ENCODE measurements around the gene NUDT16L1.

NUDT16L1 gene

GRCh38 chr16:4687416-4687815 lies 5.9 kb upstream of the NUDT16L1 start:
- H3K4me3 ChIP-seq (ENCODE audit: control insufficient read depth in 1 of 7, extremely low read depth in 1 of 7, insufficient read depth in 4 of 7, low read depth in 2 of 7, low read length in 6 of 7): no peak overlapping the region
- H3K27me3 ChIP-seq (replicated peaks in 2 of 5; ENCODE audit: control insufficient read depth in 4 of 5, insufficient read depth in 5 of 5, low read length in 4 of 5): no peaks in the 10 kb centered on the region
- DNase-seq: no peak
- CTCF ChIA-PET: interaction anchor here (1.8 kb wide), 1 partner anchor 8 kb away, joined by 5 read pairs; no protein-coding TSS in a partner anchor
- POLR2A ChIA-PET: no interaction called here
- 100% methylated on average over 5 of the region's 8 CpGs for WGBS (ENCODE audit: insufficient coverage)
- H3K36me3 ChIP-seq (ENCODE audit: control insufficient read depth in 4 of 4, insufficient read depth in 4 of 4, low read length in 3 of 4): peaks cover 5 to 76% (median 52%) of the 10 kb centered on the region in 4 experiments
- no peaks in the 10 kb centered on the region for H3K9me3 ChIP-seq (ENCODE audit: control extremely low read depth in 1 of 5, control insufficient read depth in 4 of 5, insufficient read depth in 2 of 5, low read depth in 1 of 5, low read length in 4 of 5)
- peaks cover 0 to 11% (median 5%) of the 10 kb centered on the region in 4 experiments for H3K4me1 ChIP-seq (ENCODE audit: control extremely low read depth in 1 of 4, control insufficient read depth in 4 of 4, insufficient read depth in 4 of 4, low read length in 3 of 4)
- no peak overlapping the region for H3K27ac ChIP-seq (ENCODE audit: insufficient read depth in 1 of 2, low read depth in 1 of 2, low read length in 2 of 2, poor library complexity in 1 of 2, severe bottlenecking in 2 of 2)

DNA sequence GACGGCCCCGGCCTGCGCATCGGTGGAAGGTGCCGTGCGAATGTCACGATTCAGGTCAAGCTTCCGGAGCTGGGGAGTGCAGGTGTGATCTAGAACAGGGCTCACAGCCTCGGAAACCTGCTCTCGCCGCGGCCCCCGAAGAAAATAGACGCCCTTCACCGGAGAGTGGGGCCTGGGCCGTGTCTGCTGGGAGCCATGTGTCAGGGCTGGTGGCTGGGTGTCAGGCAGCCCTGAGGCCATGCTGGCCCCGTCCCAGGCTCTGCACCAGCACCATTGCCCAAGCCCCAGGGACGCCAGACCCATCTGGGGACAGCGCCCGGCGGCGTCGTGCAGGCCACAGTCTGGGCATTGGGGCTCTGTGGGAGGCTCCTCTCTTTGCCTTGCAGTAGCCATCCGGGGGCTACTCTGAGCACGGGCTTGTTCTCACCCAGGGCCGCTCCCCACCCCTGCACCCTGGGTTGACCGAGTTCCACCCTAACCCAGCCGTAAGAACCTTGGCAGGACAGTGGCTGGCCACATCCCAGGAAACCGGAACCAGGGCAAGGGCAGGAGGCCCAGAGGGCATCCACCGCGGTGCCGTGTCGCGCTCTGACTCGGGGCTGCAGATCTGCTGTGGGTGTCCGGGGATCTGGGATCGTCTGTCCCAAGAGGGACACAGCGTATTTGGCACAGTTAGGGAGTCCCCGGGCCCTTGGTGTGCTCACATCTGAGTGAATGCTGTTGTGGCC lies 5.3 kb upstream of the NUDT16L1 start:
- peaks cover 5 to 69% (median 47%) of the 10 kb centered on the region in 4 experiments for H3K36me3 ChIP-seq (ENCODE audit: control insufficient read depth in 4 of 4, insufficient read depth in 4 of 4, low read length in 3 of 4)
- ChIA-PET CTCF (no interaction called here), POLR2A (no interaction called here)
- no peak overlapping the region for H3K4me3 ChIP-seq (ENCODE audit: control insufficient read depth in 1 of 7, extremely low read depth in 1 of 7, insufficient read depth in 4 of 7, low read depth in 2 of 7, low read length in 6 of 7)
- WGBS (ENCODE audit: insufficient coverage): 97% methylated on average over 32 of the region's 39 CpGs
- no peak for DNase-seq
- H3K4me1 ChIP-seq (ENCODE audit: control extremely low read depth in 1 of 4, control insufficient read depth in 4 of 4, insufficient read depth in 4 of 4, low read length in 3 of 4): peaks cover 0 to 18% (median 10%) of the 10 kb centered on the region in 4 experiments
- no peaks in the 10 kb centered on the region for H3K27me3 ChIP-seq (replicated peaks in 2 of 5; ENCODE audit: control insufficient read depth in 4 of 5, insufficient read depth in 5 of 5, low read length in 4 of 5)
- no peaks in the 10 kb centered on the region for H3K9me3 ChIP-seq (ENCODE audit: control extremely low read depth in 1 of 5, control insufficient read depth in 4 of 5, insufficient read depth in 2 of 5, low read depth in 1 of 5, low read length in 4 of 5)
- H3K27ac ChIP-seq (ENCODE audit: insufficient read depth in 1 of 2, low read depth in 1 of 2, low read length in 2 of 2, poor library complexity in 1 of 2, severe bottlenecking in 2 of 2): no peak overlapping the region

DNA sequence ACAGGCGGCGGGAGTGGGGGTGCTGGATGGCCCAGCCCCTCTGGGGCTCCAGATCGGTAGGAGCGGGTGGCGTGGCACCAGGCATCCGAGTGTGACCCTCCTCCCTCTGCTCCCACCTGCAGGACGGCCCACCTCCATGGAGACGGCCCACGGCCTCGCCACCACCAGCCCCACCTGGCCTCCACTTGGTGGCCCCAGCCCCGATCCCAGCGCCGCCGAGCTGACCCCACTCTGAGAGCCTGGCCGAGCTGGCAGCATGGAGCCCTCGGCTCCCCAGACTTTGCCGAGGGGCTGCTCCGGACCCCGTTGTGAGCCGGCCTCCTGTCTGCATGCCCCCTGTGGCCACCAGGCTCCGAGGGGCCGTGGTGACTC lies 4.7 kb upstream of the NUDT16L1 start:
- no peaks in the 10 kb centered on the region for H3K9me3 ChIP-seq (ENCODE audit: control extremely low read depth in 1 of 5, control insufficient read depth in 4 of 5, insufficient read depth in 2 of 5, low read depth in 1 of 5, low read length in 4 of 5)
- H3K4me3 ChIP-seq (ENCODE audit: control insufficient read depth in 1 of 7, extremely low read depth in 1 of 7, insufficient read depth in 4 of 7, low read depth in 2 of 7, low read length in 6 of 7): no peak overlapping the region
- POLR2A ChIA-PET: no interaction called here
- H3K27ac ChIP-seq (ENCODE audit: insufficient read depth in 1 of 2, low read depth in 1 of 2, low read length in 2 of 2, poor library complexity in 1 of 2, severe bottlenecking in 2 of 2): no peak overlapping the region
- peaks cover 5 to 63% (median 44%) of the 10 kb centered on the region in 4 experiments for H3K36me3 ChIP-seq (ENCODE audit: control insufficient read depth in 4 of 4, insufficient read depth in 4 of 4, low read length in 3 of 4)
- CTCF ChIA-PET: no interaction called here
- peaks cover 0 to 19% (median 12%) of the 10 kb centered on the region in 4 experiments for H3K4me1 ChIP-seq (ENCODE audit: control extremely low read depth in 1 of 4, control insufficient read depth in 4 of 4, insufficient read depth in 4 of 4, low read length in 3 of 4)
- no peak for DNase-seq
- WGBS (ENCODE audit: insufficient coverage): 99% methylated on average over 10 of the region's 22 CpGs
- H3K27me3 ChIP-seq (replicated peaks in 2 of 5; ENCODE audit: control insufficient read depth in 4 of 5, insufficient read depth in 5 of 5, low read length in 4 of 5): no peaks in the 10 kb centered on the region

GRCh38 chr16:4689091-4689671 lies 4.2 kb upstream of the NUDT16L1 start:
- POLR2A ChIA-PET: no interaction called here
- peaks cover 5 to 59% (median 40%) of the 10 kb centered on the region in 4 experiments for H3K36me3 ChIP-seq (ENCODE audit: control insufficient read depth in 4 of 4, insufficient read depth in 4 of 4, low read length in 3 of 4)
- CTCF ChIA-PET: no interaction called here

GRCh38 chr16:4689864-4690704 lies 3.3 kb upstream of the NUDT16L1 start:
- CTCF ChIA-PET: no interaction called here
- H3K27ac ChIP-seq (ENCODE audit: insufficient read depth in 1 of 2, low read depth in 1 of 2, low read length in 2 of 2, poor library complexity in 1 of 2, severe bottlenecking in 2 of 2): no peak overlapping the region
- H3K4me1 ChIP-seq (ENCODE audit: control extremely low read depth in 1 of 4, control insufficient read depth in 4 of 4, insufficient read depth in 4 of 4, low read length in 3 of 4): peaks cover 0 to 22% (median 19%) of the 10 kb centered on the region in 4 experiments
- POLR2A ChIA-PET: interaction anchor here (0.9 kb wide), 1 partner anchor 28 kb away, joined by 3 read pairs; no protein-coding TSS in a partner anchor
- H3K36me3 ChIP-seq (ENCODE audit: control insufficient read depth in 4 of 4, insufficient read depth in 4 of 4, low read length in 3 of 4): peaks cover 4 to 55% (median 34%) of the 10 kb centered on the region in 4 experiments
- WGBS (ENCODE audit: insufficient coverage): 91% methylated on average over 28 of the region's 31 CpGs
- H3K27me3 ChIP-seq (replicated peaks in 2 of 5; ENCODE audit: control insufficient read depth in 4 of 5, insufficient read depth in 5 of 5, low read length in 4 of 5): no peaks in the 10 kb centered on the region
- DNase-seq: no peak
- no peaks in the 10 kb centered on the region for H3K9me3 ChIP-seq (ENCODE audit: control extremely low read depth in 1 of 5, control insufficient read depth in 4 of 5, insufficient read depth in 2 of 5, low read depth in 1 of 5, low read length in 4 of 5)
- no peak overlapping the region for H3K4me3 ChIP-seq (ENCODE audit: control insufficient read depth in 1 of 7, extremely low read depth in 1 of 7, insufficient read depth in 4 of 7, low read depth in 2 of 7, low read length in 6 of 7)

More at GRCh38 chr16:4689091-4689671, 4.2 kb upstream of the NUDT16L1 start:
- Histone ChIP-seq H3K27me3 (replicated peaks in 2 of 5; ENCODE audit: control insufficient read depth in 4 of 5, insufficient read depth in 5 of 5, low read length in 4 of 5) (no peaks in the 10 kb centered on the region), H3K27ac (ENCODE audit: insufficient read depth in 1 of 2, low read depth in 1 of 2, low read length in 2 of 2, poor library complexity in 1 of 2, severe bottlenecking in 2 of 2) (no peak overlapping the region), H3K9me3 (ENCODE audit: control extremely low read depth in 1 of 5, control insufficient read depth in 4 of 5, insufficient read depth in 2 of 5, low read depth in 1 of 5, low read length in 4 of 5) (no peaks in the 10 kb centered on the region), H3K4me1 (ENCODE audit: control extremely low read depth in 1 of 4, control insufficient read depth in 4 of 4, insufficient read depth in 4 of 4, low read length in 3 of 4) (peaks cover 0 to 19% (median 13%) of the 10 kb centered on the region in 4 experiments), H3K4me3 (ENCODE audit: control insufficient read depth in 1 of 7, extremely low read depth in 1 of 7, insufficient read depth in 4 of 7, low read depth in 2 of 7, low read length in 6 of 7) (no peak overlapping the region)
- DNase-seq: no peak
- WGBS (ENCODE audit: insufficient coverage): 96% methylated on average over 19 of the region's 21 CpGs

GRCh38 chr16:4690946-4691665 lies 2.3 kb upstream of the NUDT16L1 start:
- no peak overlapping the region for H3K27ac ChIP-seq (ENCODE audit: insufficient read depth in 1 of 2, low read depth in 1 of 2, low read length in 2 of 2, poor library complexity in 1 of 2, severe bottlenecking in 2 of 2)
- 79% methylated on average over 13 of the region's 19 CpGs for WGBS (ENCODE audit: insufficient coverage)
- no peak for DNase-seq
- no peak overlapping the region for H3K4me3 ChIP-seq (ENCODE audit: control insufficient read depth in 1 of 7, extremely low read depth in 1 of 7, insufficient read depth in 4 of 7, low read depth in 2 of 7, low read length in 6 of 7)
- no peaks in the 10 kb centered on the region for H3K27me3 ChIP-seq (replicated peaks in 2 of 5; ENCODE audit: control insufficient read depth in 4 of 5, insufficient read depth in 5 of 5, low read length in 4 of 5)
- H3K9me3 ChIP-seq (ENCODE audit: control extremely low read depth in 1 of 5, control insufficient read depth in 4 of 5, insufficient read depth in 2 of 5, low read depth in 1 of 5, low read length in 4 of 5): no peaks in the 10 kb centered on the region
- peaks cover 0 to 22% (median 19%) of the 10 kb centered on the region in 4 experiments for H3K4me1 ChIP-seq (ENCODE audit: control extremely low read depth in 1 of 4, control insufficient read depth in 4 of 4, insufficient read depth in 4 of 4, low read length in 3 of 4)
- H3K36me3 ChIP-seq (ENCODE audit: control insufficient read depth in 4 of 4, insufficient read depth in 4 of 4, low read length in 3 of 4): peaks cover 4 to 55% (median 36%) of the 10 kb centered on the region in 4 experiments
- CTCF ChIA-PET: interaction anchor here (1.4 kb wide), 1 partner anchor 265 kb away, joined by 3 read pairs; no protein-coding TSS in a partner anchor
- POLR2A ChIA-PET: no interaction called here
